HG02852 (cell line): ENCODE measurements around the gene ARHGAP6.

Experiments
- ATAC-seq: cut with Tn5 transposase; IDR thresholded peaks from one replicate; pipeline ENCODE4 v1.9.1; 2021; ENCODE audit warnings: mild to moderate bottlenecking, moderate library complexity; ENCODE audit not compliant: unreplicated experiment

Gene ARHGAP6

GRCh38 chrX:11665168-11666111, at the start of gene ARHGAP6:
Gene ARHGAP6, minus strand, starts transcription at chrX:11665920. Its CDS starts 1,092 bp downstream, at chrX:11664828.
- ATAC-seq = no peak

GRCh38 chrX:11704725-11705495, 39.2 kb upstream of the ARHGAP6 start:
- ATAC-seq = no peak

GRCh38 chrX:11703855-11704254, 38.1 kb upstream of the ARHGAP6 start:
- no peak for ATAC-seq

- no peak for ATAC-seq
Measured at GRCh38 chrX:11702965-11703631, 37.4 kb upstream of the ARHGAP6 start.

GRCh38 chrX:11702420-11702819, 36.7 kb upstream of the ARHGAP6 start:
- ATAC-seq = no peak

GRCh38 chrX:11698702-11699101, 33.0 kb upstream of the ARHGAP6 start:
- ATAC-seq = no peak

- no peak for ATAC-seq
Measured at GRCh38 chrX:11688201-11688600, 22.5 kb upstream of the ARHGAP6 start.

- ATAC-seq = no peak
Measured at GRCh38 chrX:11687157-11687556, 21.4 kb upstream of the ARHGAP6 start.

GRCh38 chrX:11683057-11683456, 17.3 kb upstream of the ARHGAP6 start:
- ATAC-seq = no peak

GRCh38 chrX:11678158-11678557, 12.4 kb upstream of the ARHGAP6 start:
- no peak for ATAC-seq

- no peak for ATAC-seq
Measured at GRCh38 chrX:11672213-11672612, 6.5 kb upstream of the ARHGAP6 start.

GRCh38 chrX:11670316-11670715, 4.6 kb upstream of the ARHGAP6 start:
- no peak for ATAC-seq

GRCh38 chrX:11666952-11667685, 1.4 kb upstream of the ARHGAP6 start:
- no peak for ATAC-seq

GRCh38 chrX:11666164-11666563, 444 bp upstream of the ARHGAP6 start:
- ATAC-seq = no peak

GRCh38 chrX:11664211-11665167, 1.2 kb downstream of the ARHGAP6 start:
- ATAC-seq = no peak

GRCh38 chrX:11663875-11664210, 1.9 kb downstream of the ARHGAP6 start:
- ATAC-seq = no peak

- no peak for ATAC-seq
Measured at GRCh38 chrX:11655282-11656015, 10.3 kb downstream of the ARHGAP6 start.

- no peak for ATAC-seq
Measured at GRCh38 chrX:11648705-11649519, 16.8 kb downstream of the ARHGAP6 start.
